ENCODE measurements around the gene LIM2.

Gene LIM2

GRCh38 chr19:51365965-51366388 lies 21.8 kb downstream of the LIM2 start, which contains the start of gene ETFB:
TSS of gene ETFB (minus strand) at chr19:51366388. CDS start at chr19:51366326, 62 bp downstream.
- no peak for DNase-seq (ENCODE audit: low read depth in 3 of 3)

DNA sequence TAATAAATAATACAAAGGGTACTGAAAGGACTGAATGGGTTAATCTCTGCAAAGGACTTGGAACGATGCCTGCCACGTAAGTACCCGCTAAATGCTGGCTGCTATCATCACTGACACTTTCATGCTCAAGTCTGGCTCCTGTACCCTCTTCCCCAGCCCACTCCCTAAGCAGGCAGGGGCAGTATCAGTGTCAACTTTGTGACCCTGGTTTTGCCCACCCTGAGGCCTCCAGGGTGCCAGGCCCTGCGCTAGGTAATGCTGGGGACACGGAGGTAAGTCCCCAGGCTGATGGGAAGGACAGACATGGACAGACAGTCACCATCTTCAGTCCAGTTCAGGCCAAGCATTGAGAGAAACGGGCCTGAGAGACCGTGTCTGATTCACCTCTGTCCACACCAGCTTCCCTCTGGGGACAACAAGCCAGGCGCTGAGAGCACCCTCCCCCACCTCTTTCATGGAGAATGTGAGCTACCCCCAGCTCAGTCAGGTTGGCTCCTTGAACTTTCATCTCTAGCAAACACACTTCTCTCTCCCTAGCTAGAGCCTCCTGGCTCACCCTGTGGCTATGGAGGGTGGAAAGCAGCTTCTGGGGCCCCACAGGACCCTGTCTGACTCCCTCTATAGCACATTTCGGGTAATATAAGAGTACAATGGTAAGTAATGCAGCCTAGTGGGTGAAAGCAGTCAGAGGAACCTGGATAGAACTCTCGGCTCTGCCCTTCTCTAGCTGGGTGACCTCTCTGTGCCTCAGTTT lies 22.4 kb downstream of the LIM2 start:
- no peak for DNase-seq (ENCODE audit: low read depth in 3 of 3)

GRCh38 chr19:51364200-51365106 lies 23.3 kb downstream of the LIM2 start:
- DNase-seq (ENCODE audit: low read depth in 3 of 3) = no peak

DNA sequence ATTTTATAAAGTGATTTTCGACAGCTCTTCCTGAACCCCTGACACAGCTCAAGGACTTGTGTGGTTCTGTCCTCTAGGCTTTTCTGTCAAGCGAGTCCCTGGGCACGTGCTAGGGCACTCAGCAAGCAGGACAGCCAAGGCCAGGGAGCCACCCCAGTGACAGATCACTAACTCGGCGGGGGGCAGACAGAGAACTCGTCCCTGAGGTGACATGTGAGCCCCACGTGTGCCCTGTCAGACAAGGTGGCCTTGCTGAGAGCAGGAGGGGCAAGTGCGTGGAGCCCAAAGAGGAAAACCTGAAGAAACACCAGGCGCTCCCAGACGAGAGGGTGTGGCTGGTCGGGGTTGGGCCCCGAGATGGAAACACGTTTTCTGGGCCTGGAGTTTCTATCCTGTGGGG lies 26.5 kb downstream of the LIM2 start:
- no peak for DNase-seq (ENCODE audit: low read depth in 3 of 3)

- no peak for DNase-seq (ENCODE audit: low read depth in 3 of 3)
Measured at GRCh38 chr19:51359294-51359693, 28.5 kb downstream of the LIM2 start.

DNA sequence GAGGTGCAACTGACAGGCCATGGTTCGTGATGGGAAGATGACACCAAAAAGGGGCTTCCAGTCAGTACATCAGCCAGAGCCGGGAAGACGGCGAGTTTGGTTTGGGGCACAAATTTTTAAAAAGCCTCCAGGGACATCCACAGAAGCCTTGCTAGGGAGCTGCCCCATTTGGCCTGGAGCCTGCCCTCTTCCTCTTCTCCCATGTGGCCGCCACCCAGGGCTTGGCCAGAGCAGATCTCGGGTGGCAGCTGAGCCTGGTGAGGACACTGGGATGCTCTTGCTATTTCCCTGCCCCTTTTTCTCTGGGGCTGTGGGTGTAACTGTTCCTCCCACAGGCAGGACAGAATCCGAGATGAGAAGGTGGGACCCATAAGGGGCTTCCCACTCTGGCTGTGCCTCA lies 29.8 kb downstream of the LIM2 start:
- no peak for DNase-seq (ENCODE audit: low read depth in 3 of 3)

- no peak for DNase-seq (ENCODE audit: low read depth in 3 of 3)
Measured at GRCh38 chr19:51356159-51356801, 31.5 kb downstream of the LIM2 start.

DNA sequence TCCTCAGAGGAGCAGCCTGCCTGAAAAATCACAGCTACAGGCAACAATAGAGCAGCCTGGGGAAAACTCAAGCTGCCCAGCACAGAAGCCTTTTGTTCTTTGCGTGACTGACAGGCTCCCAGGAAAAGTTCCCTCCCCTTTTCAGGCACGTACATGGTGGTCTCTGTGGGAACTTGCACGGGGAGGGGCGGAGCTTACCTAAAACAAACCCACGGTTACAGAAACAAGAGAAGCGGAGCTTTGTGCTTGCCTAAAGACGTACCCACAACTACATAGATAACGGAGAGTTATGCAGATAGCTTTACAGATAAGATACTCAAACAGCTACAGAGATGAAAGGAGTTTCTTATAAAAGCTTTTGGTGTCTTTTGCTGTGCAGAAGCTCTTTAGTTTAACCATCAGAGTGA lies 33.0 kb downstream of the LIM2 start:
- no peak for DNase-seq (ENCODE audit: low read depth in 3 of 3)

DNA sequence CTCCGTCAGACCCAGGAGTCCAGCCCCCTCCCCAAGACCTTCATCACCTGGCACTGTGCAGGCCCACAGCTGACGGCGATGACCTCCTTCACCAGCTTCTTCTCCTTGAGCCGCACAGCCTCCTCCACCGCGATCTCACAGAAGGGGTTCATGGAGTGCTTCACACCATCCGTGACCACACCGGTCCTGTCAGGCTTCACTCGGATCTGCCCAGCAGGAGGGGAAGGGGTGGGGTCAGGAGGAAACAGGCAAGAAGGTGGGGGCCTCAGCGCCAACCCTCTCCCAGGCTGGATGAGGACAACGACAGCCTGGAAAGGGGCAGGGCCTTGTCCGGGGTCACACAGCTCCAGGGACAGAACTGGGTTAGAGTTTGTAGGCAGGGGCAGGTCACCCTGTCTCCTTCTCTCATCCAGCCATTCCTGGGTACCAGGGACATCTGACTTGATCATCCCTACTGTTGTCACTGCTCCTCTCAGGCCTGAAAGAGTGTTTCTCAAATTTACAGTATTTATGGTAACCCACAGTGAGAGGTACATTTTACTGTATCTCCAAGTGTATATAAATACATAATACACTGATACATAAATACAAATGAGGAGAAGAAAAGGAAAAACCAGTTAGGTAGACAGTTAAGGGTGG lies 33.6 kb downstream of the LIM2 start:
- DNase-seq (ENCODE audit: low read depth in 3 of 3) = no peak

GRCh38 chr19:51352783-51353360 lies 34.9 kb downstream of the LIM2 start:
- no peak for DNase-seq (ENCODE audit: low read depth in 3 of 3)

DNA sequence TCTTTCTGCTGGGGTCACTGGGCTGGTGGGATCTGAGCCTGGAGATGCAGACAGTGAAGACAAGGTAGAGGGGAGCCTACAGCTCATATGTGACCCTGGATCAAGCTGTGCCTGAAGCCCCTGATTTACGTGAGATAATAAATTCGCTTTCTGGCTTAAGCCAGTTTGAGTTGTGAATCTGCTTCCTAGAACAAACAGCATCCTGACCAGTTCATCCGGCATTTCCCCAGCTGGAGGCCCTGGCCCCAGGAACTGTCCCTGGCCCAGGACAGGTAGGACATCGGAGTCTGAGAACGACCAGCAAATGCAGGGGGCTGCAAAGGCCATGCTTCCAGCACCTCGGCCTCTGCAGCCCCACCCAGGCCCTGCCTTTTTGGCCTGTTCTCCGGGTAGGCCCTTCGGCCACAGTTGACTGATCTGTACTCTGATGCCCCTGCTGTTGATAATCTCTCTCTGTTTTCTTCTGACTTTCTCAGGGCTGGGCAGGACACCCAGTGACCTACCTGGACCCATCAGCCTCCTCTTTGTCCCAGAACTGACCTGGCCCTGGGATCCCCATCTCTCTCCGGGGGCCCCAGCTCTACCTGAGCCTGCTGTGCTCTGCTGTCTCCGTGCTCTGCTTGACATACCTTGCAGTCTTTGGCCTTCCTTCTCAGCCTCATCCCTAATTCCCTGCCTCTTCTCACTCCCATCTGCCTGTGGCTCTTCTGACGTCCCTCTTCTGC lies 36.3 kb downstream of the LIM2 start:
- DNase-seq (ENCODE audit: low read depth in 3 of 3) = no peak

GRCh38 chr19:51347209-51347928 lies 40.4 kb downstream of the LIM2 start:
- no peak for DNase-seq (ENCODE audit: low read depth in 3 of 3)

GRCh38 chr19:51346742-51347141 lies 41.0 kb downstream of the LIM2 start:
- no peak for DNase-seq (ENCODE audit: low read depth in 3 of 3)

GRCh38 chr19:51345076-51345620 lies 42.6 kb downstream of the LIM2 start:
- DNase-seq (ENCODE audit: low read depth in 3 of 3) = no peak

- DNase-seq (ENCODE audit: low read depth in 3 of 3) = no peak
Measured at GRCh38 chr19:51342631-51343569, 44.9 kb downstream of the LIM2 start.

DNA sequence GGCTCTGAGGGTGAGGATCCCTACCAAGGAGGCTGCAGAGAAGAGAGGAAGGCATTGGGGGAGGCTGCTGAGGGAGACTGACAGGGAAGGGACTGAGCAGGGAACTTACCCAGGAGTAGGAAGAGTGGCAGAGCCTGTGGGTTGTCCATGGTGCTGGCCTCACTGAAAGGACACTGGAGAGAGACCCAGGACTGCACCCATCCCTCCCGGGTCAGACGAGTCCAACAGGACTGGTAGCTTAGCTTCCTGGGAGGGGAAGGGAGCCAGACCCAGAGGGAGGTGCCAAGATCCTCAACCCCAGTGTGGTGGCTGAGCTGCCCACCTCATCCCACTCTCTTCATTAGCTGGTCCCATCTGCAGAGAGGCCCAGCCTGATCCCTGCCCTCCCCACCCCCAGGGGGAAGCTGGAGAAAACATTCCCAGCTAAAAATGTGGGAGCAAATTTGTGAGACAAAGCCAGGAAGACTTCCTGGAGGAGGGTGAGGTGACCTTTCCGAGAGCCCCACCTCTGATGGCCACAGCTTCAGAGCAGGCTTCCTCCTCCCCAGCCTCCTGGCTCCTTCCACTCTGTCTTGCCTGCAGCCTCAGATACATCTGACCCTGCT lies 45.7 kb downstream of the LIM2 start, which contains the start of gene VSIG10L:
Gene VSIG10L (minus strand): TSS at position 164 of the 605 bp plus-strand sequence. CDS start 15 bp downstream, at position 149.
- no peak for DNase-seq (ENCODE audit: low read depth in 3 of 3)

DNA sequence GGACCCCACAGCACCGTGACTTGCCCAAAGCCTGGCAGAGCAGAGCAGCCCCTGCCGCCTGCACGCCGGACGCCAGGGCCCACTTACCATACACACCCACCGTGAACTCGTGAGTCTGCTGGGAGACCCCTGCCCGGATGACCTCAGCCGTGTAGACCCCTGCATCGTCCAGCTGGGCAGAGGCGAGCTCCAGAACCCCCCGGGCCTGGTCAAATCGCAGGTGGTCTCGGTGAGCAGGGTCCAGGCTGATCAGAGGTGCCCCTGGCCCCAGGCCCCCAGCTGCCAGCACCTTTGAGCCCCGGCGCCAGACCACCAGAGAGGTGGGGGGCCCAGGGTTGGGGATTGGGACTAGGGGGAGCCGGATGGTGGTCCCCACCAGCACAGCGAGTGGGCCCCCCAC lies 46.7 kb downstream of the LIM2 start:
- DNase-seq (ENCODE audit: low read depth in 3 of 3) = no peak
